SK-N-SH (cell line): ENCODE results near the gene TEX19. TPM values are rescaled to one million over a fixed set of nuclear protein-coding genes. Genes with fewer than 3 reads are reported as not detected.

Experiments used
- CTCF ChIA-PET: fragments of 300-600, 350-600 bp; formaldehyde crosslinking; extraction: SDS; loops from one replicate; lab custom pipeline; 2021; lab: Yijun Ruan, JAX
- POLR2A ChIA-PET: fragments of 350-600 bp; sonication (Branson Sonifier 250); formaldehyde crosslinking; extraction: SDS; loops from one replicate; lab custom pipeline; 2020; ENCODE audit warnings: antibody characterized with exemption, inconsistent platforms; lab: Yijun Ruan, JAX
- DNase-seq: peaks from one replicate; pipeline ENCODE4 v3.0.0; 2012
- H2AFZ ChIP-seq: fragments of 200-600 bp; sonication (generic); 2 replicates; pipeline ENCODE4 v1.8.1; 2016; ENCODE audit warnings: antibody characterized with exemption, mild to moderate bottlenecking, low read depth
- H3F3A ChIP-seq: fragments of 200-600 bp; sonication (generic); replicated peaks from 2 replicates; pipeline ENCODE3; 2016; ENCODE audit warnings: antibody characterized with exemption, mild to moderate bottlenecking; ENCODE audit not compliant: insufficient read depth
- H3K27ac ChIP-seq, 2 experiments: fragments of 200-500 bp in 1 of 2; fragments of 200-600 bp in 1 of 2; sonication (Bioruptor generic) in 1 of 2; sonication (generic), shearing (Covaris generic) in 1 of 2; 2 replicates each; pipeline versions ENCODE4 v1.5.1 to v1.6.1; 2014 to 2016; ENCODE audit warnings: low read depth in 2 of 2, inconsistent platforms in 1 of 2, low read length in 1 of 2, mild to moderate bottlenecking in 1 of 2, mixed read lengths in 1 of 2
- H3K27me3 ChIP-seq: fragments of 200-600 bp; sonication (generic), shearing (Covaris generic); 2 replicates; pipeline ENCODE4 v1.6.1; 2016; ENCODE audit warnings: mixed run types; ENCODE audit not compliant: insufficient read depth
- H3K36me3 ChIP-seq, 2 experiments: fragments of 200-500 bp in 1 of 2; fragments of 200-600 bp in 1 of 2; sonication (Bioruptor generic) in 1 of 2; sonication (generic) in 1 of 2; replicated peaks in 1 of 2; 2 replicates each; pipeline versions ENCODE3 to v1.5.1; 2014 to 2016; ENCODE audit warnings: low read length in 1 of 2, mild to moderate bottlenecking in 1 of 2; ENCODE audit not compliant: insufficient read depth in 2 of 2, control insufficient read depth in 1 of 2
- H3K4me1 ChIP-seq, 2 experiments: fragments of 200-500 bp in 1 of 2; fragments of 200-600 bp in 1 of 2; sonication (Bioruptor generic) in 1 of 2; sonication (generic), shearing (Covaris generic) in 1 of 2; 2 replicates each; pipeline versions ENCODE4 v1.5.1 to v1.6.1; 2014 to 2016; ENCODE audit warnings: low read depth in 1 of 2, low read length in 1 of 2, mixed run types in 1 of 2; ENCODE audit not compliant: insufficient read depth in 2 of 2, control insufficient read depth in 1 of 2
- H3K4me2 ChIP-seq: fragments of 200-600 bp; sonication (generic), shearing (Covaris generic); 2 replicates; pipeline ENCODE4 v1.6.1; 2017; ENCODE audit warnings: mixed run types
- H3K4me3 ChIP-seq, 2 experiments: fragments of 200-500 bp in 1 of 2; fragments of 200-600 bp in 1 of 2; sonication (Bioruptor generic) in 1 of 2; sonication (generic), shearing (Covaris generic) in 1 of 2; 2 replicates each; pipeline versions ENCODE4 v1.5.1 to v1.8.1; 2014 to 2016; ENCODE audit warnings: low read depth in 2 of 2, inconsistent platforms in 1 of 2, low read length in 1 of 2, mild to moderate bottlenecking in 1 of 2, mixed read lengths in 1 of 2, moderate library complexity in 1 of 2
- H3K79me2 ChIP-seq: fragments of 200-600 bp; sonication (generic); 2 replicates; pipeline ENCODE4 v1.8.1; 2017; ENCODE audit warnings: mild to moderate bottlenecking; ENCODE audit not compliant: insufficient read depth
- H3K9ac ChIP-seq: fragments of 200-600 bp; sonication (generic); 2 replicates; pipeline ENCODE4 v1.6.1; 2017; ENCODE audit warnings: mixed run types
- H3K9me2 ChIP-seq: fragments of 200-600 bp; sonication (generic); 2 replicates; pipeline ENCODE4 v1.6.1; 2017; ENCODE audit warnings: mixed run types
- H3K9me3 ChIP-seq: fragments of 200-600 bp; sonication (generic); 2 replicates; pipeline ENCODE4 v1.6.1; 2017; ENCODE audit warnings: mixed run types, mild to moderate bottlenecking, moderate library complexity
- H4K20me1 ChIP-seq: fragments of 200-600 bp; sonication (generic); 2 replicates; pipeline ENCODE4 v1.6.1; 2017; ENCODE audit warnings: mild to moderate bottlenecking, mixed run types; ENCODE audit not compliant: insufficient read depth
- CHD2 ChIP-seq: fragments of 150-350 bp; IDR thresholded peaks from 2 replicates; pipeline ENCODE4 v1.6.1; 2018; ENCODE audit warnings: low read length; ENCODE audit not compliant: partially characterized antibody
- EZH2phosphoT487 ChIP-seq: fragments of 200-600 bp; sonication (generic); IDR thresholded peaks from 2 replicates; pipeline ENCODE4 v1.6.1; 2017; ENCODE audit warnings: low read depth, mixed run types, mild to moderate bottlenecking, antibody characterized with exemption, moderate library complexity, borderline replicate concordance
- FOSL2 ChIP-seq: IDR thresholded peaks from 2 replicates; pipeline ENCODE4 v1.4.0; 2012; ENCODE audit warnings: low read depth, mild to moderate bottlenecking, moderate library complexity, borderline replicate concordance
- FOXJ3 ChIP-seq: sonication (generic); formaldehyde crosslinking; IDR thresholded peaks from 2 replicates; pipeline ENCODE4 v1.5.1; 2020; ENCODE audit warnings: mild to moderate bottlenecking, missing genetic modification reagents
- FOXM1 ChIP-seq: IDR thresholded peaks from 2 replicates; pipeline ENCODE4 v1.4.0; 2012; ENCODE audit warnings: low read depth, mild to moderate bottlenecking
- NFIC ChIP-seq: IDR thresholded peaks from 2 replicates; pipeline ENCODE4 v1.4.0; 2012; ENCODE audit warnings: borderline replicate concordance
- NRF1 ChIP-seq: IDR thresholded peaks from 2 replicates; pipeline ENCODE4 v1.6.1; 2012; ENCODE audit warnings: low read depth, mild to moderate bottlenecking, low read length
- POLR2AphosphoS5 ChIP-seq: IDR thresholded peaks from 2 replicates; pipeline ENCODE4 v1.6.1; 2012; ENCODE audit warnings: low read depth, low read length
- RFX5 ChIP-seq: IDR thresholded peaks from 2 replicates; pipeline ENCODE4 v1.6.1; 2012; ENCODE audit warnings: mild to moderate bottlenecking, improper control_type of control experiment, low read length
- SMC3 ChIP-seq: IDR thresholded peaks from 2 replicates; pipeline ENCODE4 v1.6.1; 2012; ENCODE audit warnings: low read depth, low read length, improper control_type of control experiment
- WGBS: methylation state at CpG from one replicate; pipeline ENCODE4 v1.1.6; 2017; ENCODE audit warnings: low lambda C conversion rate; 5-methylcytosine and 5-hydroxymethylcytosine counted together
- polyA plus RNA-seq, 3 experiments: library from polyadenylated mRNA; depleted of rRNA; stranded (reverse); fragments of >200 nt; gene quantifications; 2 replicates each; pipeline ENCODE4 v1.2.3, GENCODE V29; 2012
- TF ChIP-seq, protein P1 (sequence below): fragments of 150-350 bp; IDR thresholded peaks from 2 replicates; pipeline ENCODE4 v1.6.1; 2017; ENCODE audit warnings: antibody characterized with exemption, low read length, low read depth, borderline replicate concordance
- TF ChIP-seq, protein P2 (sequence below): fragments of 200-600 bp; sonication (generic); IDR thresholded peaks from 2 replicates; pipeline ENCODE4 v1.6.1; 2017; ENCODE audit warnings: antibody characterized with exemption, mild to moderate bottlenecking, moderate library complexity
- TF ChIP-seq, protein P3 (sequence below): IDR thresholded peaks from 2 replicates; pipeline ENCODE4 v1.4.0; 2012; ENCODE audit warnings: low read depth, borderline replicate concordance

Gene TEX19
- polyA plus RNA-seq, 1 of the 3 experiments (the other 2 are of a cell fraction), result 0.10 TPM

DNA sequence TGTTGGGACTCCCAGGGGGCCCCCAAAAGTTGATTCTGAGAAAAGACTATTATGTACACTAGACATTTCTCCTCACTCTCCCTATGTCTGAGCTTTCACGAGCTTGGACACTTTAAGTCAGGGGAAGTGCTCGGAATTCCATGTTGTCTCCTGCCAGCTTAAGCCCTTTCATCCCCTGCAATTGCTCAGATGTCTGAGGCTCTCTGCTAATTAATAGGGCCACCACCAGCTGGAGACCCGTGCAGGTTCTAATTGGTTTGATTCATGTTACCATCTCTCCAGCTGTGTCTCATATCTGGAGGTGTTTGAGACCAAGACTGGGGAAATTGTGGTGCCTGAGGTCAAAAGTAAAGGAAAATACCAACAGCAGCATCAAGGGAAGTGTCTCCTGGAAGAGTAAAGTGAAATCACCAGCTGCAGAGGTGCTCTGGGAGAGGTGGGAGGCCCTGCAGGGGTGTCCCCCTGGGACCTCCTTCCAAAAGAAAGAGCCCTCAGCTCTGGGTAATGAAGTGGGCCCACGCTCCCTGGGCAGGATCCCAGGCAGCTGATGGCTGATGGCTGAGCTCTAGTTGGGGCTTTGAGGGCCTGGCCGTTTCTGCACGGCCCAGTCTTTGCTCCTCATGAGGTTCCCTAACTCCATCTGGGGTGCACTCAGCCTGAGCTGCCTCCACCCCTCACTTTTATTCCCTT lies 6.7 kb downstream of the TEX19 start (continued):
- TF ChIP-seq, protein P1, sequence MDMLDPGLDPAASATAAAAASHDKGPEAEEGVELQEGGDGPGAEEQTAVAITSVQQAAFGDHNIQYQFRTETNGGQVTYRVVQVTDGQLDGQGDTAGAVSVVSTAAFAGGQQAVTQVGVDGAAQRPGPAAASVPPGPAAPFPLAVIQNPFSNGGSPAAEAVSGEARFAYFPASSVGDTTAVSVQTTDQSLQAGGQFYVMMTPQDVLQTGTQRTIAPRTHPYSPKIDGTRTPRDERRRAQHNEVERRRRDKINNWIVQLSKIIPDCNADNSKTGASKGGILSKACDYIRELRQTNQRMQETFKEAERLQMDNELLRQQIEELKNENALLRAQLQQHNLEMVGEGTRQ, result no peak
- no peak for TF ChIP-seq FOXJ3 (CRISPR knock-in tag)
- TF ChIP-seq, all 33 proteins: peak for 0

DNA sequence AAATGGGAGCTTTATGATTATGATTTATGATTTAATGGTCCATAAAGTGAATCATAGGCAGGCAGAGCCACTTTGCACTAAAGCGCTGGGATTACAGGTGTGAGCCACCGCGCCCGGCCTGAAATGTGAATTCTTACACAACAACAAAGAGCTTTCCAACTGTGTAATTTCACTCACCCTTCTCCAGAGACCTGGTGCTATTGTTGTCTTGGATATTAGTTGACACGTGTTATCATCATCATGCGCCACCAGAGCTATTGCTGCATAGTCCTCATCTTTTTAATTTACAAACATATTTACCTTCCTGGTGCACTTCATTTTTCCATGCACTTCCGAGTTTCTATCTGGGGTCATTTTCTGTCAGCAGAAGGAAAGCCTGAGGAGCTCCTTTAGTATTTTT lies 7.7 kb downstream of the TEX19 start:
- H3K36me3 ChIP-seq, result no peaks in the 10 kb centered on the region
- peaks cover 6% of the 10 kb centered on the region for H3F3A ChIP-seq
- no peak overlapping the region for H3K4me3 ChIP-seq
- H3K27me3 ChIP-seq, result peaks cover 25% of the 10 kb centered on the region
- no peaks in the 10 kb centered on the region for H4K20me1 ChIP-seq
- no peaks in the 10 kb centered on the region for H3K79me2 ChIP-seq
- POLR2A ChIA-PET, result no interaction called here
- WGBS, result 83% methylated on average over 7 of the region's 7 CpGs
- no peaks in the 10 kb centered on the region for H3K9me2 ChIP-seq
- H2AFZ ChIP-seq, result no peak overlapping the region
- no peak overlapping the region for H3K27ac ChIP-seq
- peaks cover 3 to 6% of the 10 kb centered on the region in 2 experiments; a peak in 1 of 4 replicates for H3K4me1 ChIP-seq
- DNase-seq, result no peak
- H3K4me2 ChIP-seq, result no peak overlapping the region
- H3K9me3 ChIP-seq, result no peaks in the 10 kb centered on the region
- TF ChIP-seq FOSL2, result no peak
- no peak for TF ChIP-seq NRF1
- TF ChIP-seq EZH2phosphoT487, result no peak
- no peak for TF ChIP-seq RFX5
- TF ChIP-seq NFIC, result no peak
- no peak for TF ChIP-seq SMC3
- TF ChIP-seq, protein P2, sequence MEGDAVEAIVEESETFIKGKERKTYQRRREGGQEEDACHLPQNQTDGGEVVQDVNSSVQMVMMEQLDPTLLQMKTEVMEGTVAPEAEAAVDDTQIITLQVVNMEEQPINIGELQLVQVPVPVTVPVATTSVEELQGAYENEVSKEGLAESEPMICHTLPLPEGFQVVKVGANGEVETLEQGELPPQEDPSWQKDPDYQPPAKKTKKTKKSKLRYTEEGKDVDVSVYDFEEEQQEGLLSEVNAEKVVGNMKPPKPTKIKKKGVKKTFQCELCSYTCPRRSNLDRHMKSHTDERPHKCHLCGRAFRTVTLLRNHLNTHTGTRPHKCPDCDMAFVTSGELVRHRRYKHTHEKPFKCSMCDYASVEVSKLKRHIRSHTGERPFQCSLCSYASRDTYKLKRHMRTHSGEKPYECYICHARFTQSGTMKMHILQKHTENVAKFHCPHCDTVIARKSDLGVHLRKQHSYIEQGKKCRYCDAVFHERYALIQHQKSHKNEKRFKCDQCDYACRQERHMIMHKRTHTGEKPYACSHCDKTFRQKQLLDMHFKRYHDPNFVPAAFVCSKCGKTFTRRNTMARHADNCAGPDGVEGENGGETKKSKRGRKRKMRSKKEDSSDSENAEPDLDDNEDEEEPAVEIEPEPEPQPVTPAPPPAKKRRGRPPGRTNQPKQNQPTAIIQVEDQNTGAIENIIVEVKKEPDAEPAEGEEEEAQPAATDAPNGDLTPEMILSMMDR, result no peak
- TF ChIP-seq FOXM1, result no peak
- TF ChIP-seq POLR2AphosphoS5, result no peak
- TF ChIP-seq CHD2, result no peak
- TF ChIP-seq, protein P3, sequence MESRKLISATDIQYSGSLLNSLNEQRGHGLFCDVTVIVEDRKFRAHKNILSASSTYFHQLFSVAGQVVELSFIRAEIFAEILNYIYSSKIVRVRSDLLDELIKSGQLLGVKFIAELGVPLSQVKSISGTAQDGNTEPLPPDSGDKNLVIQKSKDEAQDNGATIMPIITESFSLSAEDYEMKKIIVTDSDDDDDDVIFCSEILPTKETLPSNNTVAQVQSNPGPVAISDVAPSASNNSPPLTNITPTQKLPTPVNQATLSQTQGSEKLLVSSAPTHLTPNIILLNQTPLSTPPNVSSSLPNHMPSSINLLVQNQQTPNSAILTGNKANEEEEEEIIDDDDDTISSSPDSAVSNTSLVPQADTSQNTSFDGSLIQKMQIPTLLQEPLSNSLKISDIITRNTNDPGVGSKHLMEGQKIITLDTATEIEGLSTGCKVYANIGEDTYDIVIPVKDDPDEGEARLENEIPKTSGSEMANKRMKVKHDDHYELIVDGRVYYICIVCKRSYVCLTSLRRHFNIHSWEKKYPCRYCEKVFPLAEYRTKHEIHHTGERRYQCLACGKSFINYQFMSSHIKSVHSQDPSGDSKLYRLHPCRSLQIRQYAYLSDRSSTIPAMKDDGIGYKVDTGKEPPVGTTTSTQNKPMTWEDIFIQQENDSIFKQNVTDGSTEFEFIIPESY, result no peak
- CTCF ChIA-PET, result interaction anchor here (0.8 to 2.6 kb wide), 7 partner anchors 9 to 47 kb away, joined by 3 to 11 read pairs (median 4); partner anchors contain the start of gene SECTM1
- H3K9ac ChIP-seq, result no peak overlapping the region
